D341Med (cell line): Measurements from ENCODE around the gene RSPRY1.
A peak's percentile ranks its signal among the peaks of the same experiment; 100 is the strongest.

Experiments used
- DNase-seq: peaks from one replicate; pipeline ENCODE4 v3.0.0; 2012; ENCODE audit warnings: low spot score

Gene RSPRY1

GRCh38 chr16:57152096-57153093 is 33.7 kb upstream of the RSPRY1 start:
- no peak for DNase-seq

GRCh38 chr16:57153841-57154240 is 32.3 kb upstream of the RSPRY1 start:
- DNase-seq, result no peak

GRCh38 chr16:57155702-57156350 is 30.3 kb upstream of the RSPRY1 start:
- no peak for DNase-seq

- DNase-seq, result no peak
These were observed 29.8 kb upstream of the RSPRY1 start for GRCh38 chr16:57156351-57156703.

GRCh38 chr16:57157533-57157932 is 28.6 kb upstream of the RSPRY1 start:
- DNase-seq, result no peak

- no peak for DNase-seq
These were observed 26.7 kb upstream of the RSPRY1 start for GRCh38 chr16:57159447-57159846.

GRCh38 chr16:57163842-57164241 is 22.3 kb upstream of the RSPRY1 start:
- DNase-seq, result no peak

GRCh38 chr16:57165483-57165882 is 20.6 kb upstream of the RSPRY1 start:
- no peak for DNase-seq

GRCh38 chr16:57165938-57166337 is 20.2 kb upstream of the RSPRY1 start:
- DNase-seq, result no peak

- DNase-seq, result no peak
These were observed 19.7 kb upstream of the RSPRY1 start for GRCh38 chr16:57166451-57166850.

- no peak for DNase-seq
These were observed 19.2 kb upstream of the RSPRY1 start for GRCh38 chr16:57166951-57167350.

- no peak for DNase-seq
These were observed 18.6 kb upstream of the RSPRY1 start for GRCh38 chr16:57167538-57167937.

- no peak for DNase-seq
These were observed 18.2 kb upstream of the RSPRY1 start for GRCh38 chr16:57167953-57168352.

- DNase-seq, result no peak
These were observed 16.8 kb upstream of the RSPRY1 start for GRCh38 chr16:57169327-57169726.

- DNase-seq, result no peak
These were observed 13.3 kb upstream of the RSPRY1 start for GRCh38 chr16:57172721-57173290.

GRCh38 chr16:57175896-57176295 is 10.2 kb upstream of the RSPRY1 start:
- DNase-seq, result no peak

GRCh38 chr16:57178196-57178595 is 7.9 kb upstream of the RSPRY1 start:
- no peak for DNase-seq

- DNase-seq, result no peak
These were observed 7.3 kb upstream of the RSPRY1 start for GRCh38 chr16:57178793-57179212.

GRCh38 chr16:57179215-57179828 is 6.8 kb upstream of the RSPRY1 start:
- DNase-seq, result no peak

- DNase-seq, result no peak
These were observed 2.0 kb upstream of the RSPRY1 start for GRCh38 chr16:57184113-57184512.

GRCh38 chr16:57184887-57185445 is 1.2 kb upstream of the RSPRY1 start:
- no peak for DNase-seq

- DNase-seq, result peak; percentile 63
These were observed 634 bp upstream of the RSPRY1 start for GRCh38 chr16:57185446-57185944.
